ENCODE measurements around the gene INO80E. TPM values are rescaled to one million over a fixed set of nuclear protein-coding genes. Genes with fewer than 3 reads are reported as not detected.

Gene INO80E
- total RNA-seq, 1 donor from 2014 or later = 93.6 TPM

- ATAC-seq (ENCODE audit: low read depth) = no peak
- Mint-ChIP-seq H3K4me1 (peaks cover 39% of the 10 kb centered on the region), H3K4me3 (peak overlapping the region; percentile 96), H3K9me3 (no peaks in the 10 kb centered on the region), H3K36me3 (ENCODE audit: low read depth) (peaks cover 38% of the 10 kb centered on the region), H3K27ac (peak overlapping the region; percentile 31), H3K27me3 (no peaks in the 10 kb centered on the region)
- no peak for DNase-seq
- intact Hi-C loops (cut with micrococcal nuclease) = no loop called here
- CTCF ChIA-PET = interaction anchor here (1.6 kb wide), 1 partner anchor 30 kb away, joined by 4 read pairs; no protein-coding TSS in a partner anchor
- POLR2A ChIA-PET = interaction anchor here (1.1 to 1.5 kb wide), 3 partner anchors 10 to 116 kb away, joined by 3 to 4 read pairs (median 3); partner anchors contain the start of gene TBX6
- TF ChIP-seq CTCF (IDR thresholded peaks at IDR 0.05) = no peak
Observed at GRCh38 chr16:29975811-29976511, 20.1 kb upstream of the INO80E start.

DNA sequence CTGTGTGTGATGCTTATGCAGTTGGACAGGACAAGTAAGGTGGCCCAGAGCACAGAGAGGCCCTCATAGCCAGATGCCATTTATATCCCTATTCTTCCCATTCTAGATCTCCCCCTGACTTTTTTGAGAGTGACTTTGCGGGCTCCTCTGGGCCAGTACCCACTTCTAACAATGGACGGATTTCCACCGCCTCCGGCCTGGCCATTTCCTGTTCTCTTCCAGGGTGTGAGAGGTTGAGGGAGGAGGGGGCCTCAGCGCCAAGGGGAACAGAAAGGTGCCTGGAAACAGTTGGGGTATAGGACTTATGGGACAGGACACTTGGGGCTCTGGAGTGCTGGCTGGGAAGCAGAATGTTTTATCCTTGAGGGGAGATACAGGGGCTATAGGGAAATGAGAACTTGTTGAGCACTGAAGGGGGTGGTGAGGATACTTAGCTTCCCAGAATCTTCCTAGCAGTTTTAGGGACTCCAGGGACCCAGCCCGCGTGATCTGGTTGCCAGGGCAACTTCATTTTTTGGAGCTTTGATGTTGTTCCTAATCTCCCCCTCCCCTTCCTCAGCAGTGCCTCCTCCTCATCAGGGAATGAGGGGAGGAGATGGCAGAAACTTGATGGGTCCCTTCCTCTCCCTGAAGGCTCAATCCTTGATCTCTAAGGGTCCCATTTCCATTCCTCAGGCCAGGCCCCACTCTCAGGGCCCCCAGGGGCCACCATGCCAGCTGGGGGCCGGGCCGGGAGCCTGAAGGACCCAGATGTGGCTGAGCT is 18.8 kb upstream of the INO80E start:
- CTCF ChIA-PET = no interaction called here
- Mint-ChIP-seq H3K9me3 (no peaks in the 10 kb centered on the region), H3K27me3 (no peaks in the 10 kb centered on the region), H3K36me3 (ENCODE audit: low read depth) (peaks cover 47% of the 10 kb centered on the region), H3K27ac (no peak overlapping the region), H3K4me1 (peaks cover 39% of the 10 kb centered on the region), H3K4me3 (no peak overlapping the region)
- no peak for TF ChIP-seq CTCF (IDR thresholded peaks at IDR 0.05)
- intact Hi-C loops (cut with micrococcal nuclease) = no loop called here
- DNase-seq = no peak
- no peak for ATAC-seq (ENCODE audit: low read depth)
- POLR2A ChIA-PET = interaction anchor here (0.5 kb wide), 1 partner anchor 36 kb away, joined by 3 read pairs; no protein-coding TSS in a partner anchor

DNA sequence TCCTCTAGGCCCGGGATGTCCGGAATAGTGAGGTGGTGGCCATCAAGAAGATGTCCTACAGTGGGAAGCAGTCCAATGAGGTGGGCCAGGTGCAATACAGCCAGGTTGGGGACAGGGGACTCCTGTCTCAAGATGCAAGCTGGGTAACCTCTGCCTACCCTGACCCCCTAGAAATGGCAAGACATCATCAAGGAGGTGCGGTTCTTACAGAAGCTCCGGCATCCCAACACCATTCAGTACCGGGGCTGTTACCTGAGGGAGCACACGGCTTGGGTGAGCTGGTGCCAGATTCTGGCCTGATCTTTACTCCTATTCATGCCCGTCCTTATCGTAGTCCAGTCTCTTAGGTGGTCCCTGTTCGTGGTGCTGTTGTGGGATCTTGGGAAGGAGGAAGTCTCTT is 18.0 kb upstream of the INO80E start:
- ChIA-PET CTCF (no interaction called here), POLR2A (interaction anchor here (0.5 to 0.6 kb wide), 2 partner anchors 35 to 1284 kb away, joined by 3 to 13 read pairs; no protein-coding TSS in a partner anchor)
- H3K36me3 Mint-ChIP-seq (ENCODE audit: low read depth) = peaks cover 55% of the 10 kb centered on the region
- TF ChIP-seq CTCF (IDR thresholded peaks at IDR 0.05) = no peak
- no peak overlapping the region for H3K4me3 Mint-ChIP-seq
- ATAC-seq (ENCODE audit: low read depth) (no peak), DNase-seq (no peak)
- no peak overlapping the region for H3K27ac Mint-ChIP-seq
- no peaks in the 10 kb centered on the region for H3K27me3 Mint-ChIP-seq
- H3K9me3 Mint-ChIP-seq = no peaks in the 10 kb centered on the region
- intact Hi-C loops (cut with micrococcal nuclease) = no loop called here
- H3K4me1 Mint-ChIP-seq = peaks cover 34% of the 10 kb centered on the region

DNA sequence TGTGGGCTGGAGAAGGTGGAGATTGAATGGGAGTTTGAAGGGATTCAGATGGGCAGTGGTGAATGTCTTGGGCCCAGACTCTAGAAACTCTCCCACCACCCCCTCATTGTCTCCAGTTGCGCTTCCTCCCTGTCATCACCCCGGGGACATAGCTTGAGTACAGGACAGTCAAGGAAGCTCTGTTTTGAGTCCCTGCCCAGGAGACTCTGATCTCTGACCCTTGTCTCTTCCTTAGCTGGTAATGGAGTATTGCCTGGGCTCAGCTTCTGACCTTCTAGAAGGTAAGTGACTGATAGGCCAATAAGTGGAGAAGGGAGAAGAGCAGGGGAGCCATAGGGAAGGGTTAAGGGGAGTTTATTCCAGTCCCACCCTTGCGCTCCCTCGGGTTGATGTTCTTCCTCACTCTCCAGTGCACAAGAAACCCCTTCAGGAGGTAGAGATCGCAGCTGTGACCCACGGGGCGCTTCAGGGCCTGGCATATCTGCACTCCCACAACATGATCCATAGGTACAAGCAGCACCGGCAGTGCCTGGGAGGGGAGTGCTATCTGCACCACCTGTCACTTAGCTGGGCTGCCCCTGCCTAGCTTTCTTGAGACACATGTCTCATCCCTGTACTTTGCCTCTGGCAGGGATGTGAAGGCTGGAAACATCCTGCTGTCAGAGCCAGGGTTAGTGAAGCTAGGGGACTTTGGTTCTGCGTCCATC is 17.3 kb upstream of the INO80E start:
- Mint-ChIP-seq H3K4me1 (peaks cover 29% of the 10 kb centered on the region), H3K4me3 (no peak overlapping the region), H3K27me3 (no peaks in the 10 kb centered on the region), H3K36me3 (ENCODE audit: low read depth) (peaks cover 60% of the 10 kb centered on the region), H3K27ac (no peak overlapping the region), H3K9me3 (no peaks in the 10 kb centered on the region)
- DNase-seq (no peak), ATAC-seq (ENCODE audit: low read depth) (no peak)
- POLR2A ChIA-PET = interaction anchor here (0.6 kb wide), 1 partner anchor 1284 kb away, joined by 13 read pairs; no protein-coding TSS in a partner anchor
- intact Hi-C loops (cut with micrococcal nuclease) = no loop called here
- CTCF ChIA-PET = no interaction called here
- no peak for TF ChIP-seq CTCF (IDR thresholded peaks at IDR 0.05)

Measured in activated B cell treated with CpG ODN at 0.5 μM for 24 hours (primary cell).